Activated CD4-positive, CD25-positive, alpha-beta regulatory T cell (primary cell): ENCODE measurements around the gene ECI1.
"Not testable (repeated sequence)": the region's sequence is repeated elsewhere in the genome, so short reads cannot be mapped to it uniquely, and the experiment has no call there.

Source experiments
- DNase-seq, 4 experiments: peaks; one replicate each; lab custom pipeline; 2025; lab: John Stamatoyannopoulos, UW

Gene ECI1

DNA sequence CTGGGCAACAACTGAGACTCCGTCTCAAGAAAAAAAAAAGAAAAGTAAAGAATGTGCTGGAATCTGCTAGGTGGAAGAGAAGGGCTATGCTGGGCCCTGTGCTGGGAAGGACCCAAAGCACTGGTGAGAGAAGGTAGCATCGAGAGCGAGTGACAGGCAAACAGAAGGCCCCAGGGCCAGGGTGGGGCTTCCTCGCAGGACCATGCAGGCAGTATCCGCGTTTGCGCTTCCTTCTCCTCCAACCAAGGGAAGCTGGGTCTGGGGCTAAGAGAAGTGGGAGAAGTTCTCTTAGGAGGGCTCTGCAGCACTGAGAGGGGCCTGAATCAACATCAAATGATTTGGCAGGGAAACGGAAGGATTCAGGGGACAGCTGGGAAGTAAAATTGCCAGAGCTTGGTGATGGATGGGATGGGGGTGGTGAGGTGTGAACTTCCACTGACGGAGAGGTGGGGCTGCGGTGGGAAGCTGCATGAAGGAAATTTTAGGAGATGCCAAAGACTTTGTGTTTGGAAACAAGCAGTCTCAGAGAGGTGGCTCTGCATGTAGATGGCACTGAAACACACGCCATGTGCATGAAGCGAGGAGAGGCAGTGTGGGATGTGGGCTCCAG is 5.2 kb upstream of the ECI1 start:
- DNase-seq: no peak

DNA sequence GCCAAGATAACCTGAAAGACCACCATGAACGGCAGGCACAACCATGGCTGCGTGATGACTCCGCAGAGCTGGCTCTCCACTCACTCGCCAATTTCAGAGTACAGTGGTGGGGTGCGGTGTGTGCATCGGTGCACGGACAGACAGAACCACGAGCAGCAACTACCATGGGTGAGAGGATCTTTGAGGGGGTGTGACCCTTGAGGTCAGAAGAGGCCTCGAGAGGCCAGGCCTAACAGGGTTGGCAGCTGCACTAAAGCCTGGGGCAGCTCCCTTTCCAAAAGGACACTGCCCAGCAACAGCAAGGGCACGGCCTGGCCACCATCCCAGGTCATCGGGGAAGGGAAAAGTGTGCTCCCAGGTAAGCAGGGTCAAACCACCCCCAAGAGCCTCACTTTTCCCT is 1.9 kb upstream of the ECI1 start:
- DNase-seq: no peak

DNA sequence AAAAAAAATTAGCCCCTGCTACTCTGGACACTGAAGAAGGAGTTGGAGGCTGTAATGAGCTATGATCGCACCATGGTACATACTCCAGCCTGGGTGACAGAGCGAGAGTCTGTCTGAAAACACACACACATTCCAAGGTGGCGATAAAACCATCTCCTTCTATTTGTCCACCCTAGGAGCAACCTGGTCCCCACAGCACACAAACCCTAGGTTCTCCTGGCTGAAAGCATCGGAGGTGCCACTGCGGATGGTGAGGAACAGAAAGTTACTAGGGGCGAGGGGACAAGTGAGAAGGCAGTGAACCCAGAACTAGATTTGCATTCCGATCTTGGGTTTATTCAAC is 1.4 kb upstream of the ECI1 start:
- no peak for DNase-seq

DNA sequence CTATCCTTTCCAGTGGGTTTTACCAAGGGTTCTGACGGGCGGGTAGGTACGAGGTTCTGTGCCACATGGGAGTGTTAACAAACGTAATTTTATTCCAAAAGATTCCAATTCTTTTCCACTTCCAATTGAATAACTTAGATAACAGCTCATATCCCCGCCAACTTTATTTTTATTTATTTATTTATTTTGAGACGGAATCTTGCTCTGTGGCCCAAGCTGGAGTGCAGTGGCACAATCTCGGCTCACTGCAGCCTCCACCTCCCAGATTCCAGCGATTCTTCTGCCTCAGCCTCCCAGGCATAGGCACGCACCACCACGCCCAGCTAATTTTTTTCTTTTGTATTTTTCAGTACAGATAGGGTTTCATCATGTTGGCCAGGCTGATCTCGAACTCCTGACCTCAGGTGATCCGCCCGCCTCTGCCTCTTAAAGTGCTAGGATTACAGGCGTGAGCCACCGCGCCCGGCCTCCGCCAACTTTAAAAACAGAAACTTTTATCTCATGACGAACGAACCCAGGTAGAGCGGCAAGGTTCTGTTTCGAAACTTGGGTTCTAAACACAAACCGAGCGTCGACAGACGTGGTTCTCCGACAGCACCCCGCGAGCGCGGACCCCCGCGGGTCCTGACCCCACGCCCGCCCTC is 613 bp downstream of the ECI1 start:
- no peak for DNase-seq

DNA sequence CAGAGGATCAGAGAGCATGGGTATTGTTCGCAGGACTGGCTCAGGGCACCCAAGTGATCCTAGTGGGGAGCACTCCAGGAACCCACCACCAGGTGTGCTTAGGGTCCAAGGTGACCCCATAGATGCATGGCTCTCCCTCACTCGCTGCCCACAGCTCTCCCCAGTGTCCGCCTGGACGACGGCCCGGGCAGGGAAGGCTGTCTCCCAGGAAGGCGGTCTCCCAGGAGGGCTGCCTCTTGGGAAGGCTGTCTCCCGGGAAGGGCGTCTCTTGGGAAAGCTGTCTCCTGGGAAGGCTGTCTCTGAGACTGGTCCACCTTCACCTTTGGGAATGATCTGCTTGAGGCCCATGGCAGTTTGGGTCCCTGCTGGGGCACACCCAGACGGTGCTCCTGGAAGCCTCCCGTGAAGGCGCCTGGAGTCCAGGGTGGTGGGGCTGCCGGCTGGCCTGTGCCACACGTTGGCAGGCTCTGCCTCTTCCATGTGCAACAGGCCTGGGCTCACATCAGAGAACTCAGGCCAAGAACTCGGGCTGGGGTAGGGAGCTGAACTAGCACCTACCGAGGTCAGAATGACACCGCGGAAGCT is 5.0 kb downstream of the ECI1 start:
- no peak for DNase-seq

DNA sequence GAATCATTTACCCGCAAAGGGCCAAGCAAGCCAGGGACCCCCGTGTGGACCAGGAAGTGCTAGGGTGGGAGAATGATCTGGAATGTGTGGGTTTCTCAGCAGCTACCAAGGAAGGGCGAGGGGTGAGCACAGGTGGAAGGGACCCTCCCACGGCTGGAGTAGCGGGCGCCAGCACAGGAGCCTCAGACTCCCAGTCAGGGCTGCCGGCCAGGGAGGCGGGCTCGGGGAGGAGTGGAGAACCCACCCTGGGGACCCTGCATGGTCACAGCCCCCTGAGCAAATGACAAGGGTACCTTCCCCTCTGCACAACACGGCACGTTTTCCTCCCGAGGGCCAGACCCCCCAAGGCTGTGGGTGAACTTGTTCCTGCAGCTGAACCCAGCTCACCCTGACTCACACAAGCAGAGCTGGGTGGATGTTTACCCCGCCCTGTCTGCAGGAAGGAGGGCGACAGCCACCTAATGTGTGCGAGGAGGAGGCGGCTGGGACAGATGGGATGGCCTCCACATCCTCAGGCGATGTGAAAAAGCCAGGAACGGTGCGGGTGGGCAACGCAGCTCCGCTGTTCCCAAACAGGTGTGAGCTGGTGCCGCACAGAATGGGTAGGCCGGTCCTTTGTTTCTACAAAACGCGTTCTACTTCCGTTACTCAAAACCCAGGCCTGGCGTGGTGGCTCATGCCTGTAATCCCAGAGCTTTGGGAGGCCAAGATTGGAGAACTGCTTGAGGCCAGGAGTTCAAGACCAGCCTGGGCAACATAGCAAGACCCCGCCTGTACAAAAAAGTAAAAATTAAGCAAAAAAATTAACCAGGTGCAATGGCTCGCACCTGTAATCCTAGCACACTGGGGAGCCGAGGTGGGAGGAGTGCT is 6.2 kb downstream of the ECI1 start:
- DNase-seq: no peak

DNA sequence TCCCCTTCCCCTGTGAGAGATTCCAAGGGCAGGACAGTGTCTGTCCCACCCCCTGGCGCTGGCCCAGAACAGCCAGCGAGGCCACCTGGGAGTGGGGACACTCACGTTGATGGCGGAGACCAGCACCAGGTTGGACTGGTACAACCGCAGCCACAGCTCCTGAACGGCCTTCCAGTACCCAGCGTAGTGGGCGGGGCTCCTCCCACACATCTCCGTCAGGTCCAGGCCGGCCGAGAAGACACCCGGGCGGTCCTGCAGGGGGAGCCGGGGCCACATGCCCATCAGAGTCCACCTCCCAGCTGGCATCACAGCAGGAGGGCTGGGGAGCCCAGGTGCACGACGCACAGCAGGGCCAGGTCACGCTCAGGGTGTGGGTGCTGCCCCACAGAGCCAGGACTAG is 7.1 kb downstream of the ECI1 start:
- DNase-seq: no peak

DNA sequence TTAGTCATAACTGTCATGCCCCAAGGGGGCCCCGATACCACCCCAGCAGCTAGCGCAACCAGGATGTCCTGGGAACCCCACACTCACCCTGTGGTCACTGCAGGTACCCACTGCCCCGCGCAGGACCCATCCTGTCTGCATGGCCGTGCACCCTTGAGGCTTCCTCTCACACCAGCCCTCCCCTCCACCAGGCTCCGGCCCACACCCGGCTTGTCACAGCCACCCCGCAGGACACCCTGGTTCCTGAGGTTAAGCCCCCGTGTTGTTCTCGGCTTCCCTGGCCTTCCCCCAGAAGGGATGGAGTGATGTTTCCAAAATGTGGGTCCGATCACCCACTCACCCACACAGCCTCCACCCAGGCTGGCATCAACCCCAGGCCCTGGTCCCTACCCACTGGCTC is 7.6 kb downstream of the ECI1 start:
- DNase-seq: no peak

DNA sequence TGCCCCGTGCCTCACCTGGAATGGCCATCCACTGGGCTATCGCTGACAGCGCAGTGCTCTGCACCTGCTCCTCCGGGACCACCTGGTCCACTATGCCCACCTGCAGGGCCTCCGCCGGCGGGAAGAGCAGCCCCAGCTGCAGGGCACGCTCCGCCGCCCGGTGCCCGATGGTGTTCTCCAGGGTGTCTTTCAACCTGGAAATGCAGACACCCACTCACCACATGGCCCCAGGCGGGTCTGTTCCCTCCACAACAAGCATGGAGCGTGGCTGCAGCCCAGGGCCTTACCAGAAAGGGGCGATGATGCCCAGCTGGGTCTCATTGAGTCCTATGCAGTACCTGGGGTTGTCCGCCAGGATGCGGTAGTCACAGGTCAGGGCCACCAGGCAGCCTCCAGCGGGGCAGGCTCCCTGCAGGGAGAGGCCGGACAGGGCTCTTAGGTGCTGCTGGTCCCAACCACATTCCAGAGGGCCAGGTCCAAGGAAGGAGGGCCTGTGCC is 8.3 kb downstream of the ECI1 start:
- no peak for DNase-seq

DNA sequence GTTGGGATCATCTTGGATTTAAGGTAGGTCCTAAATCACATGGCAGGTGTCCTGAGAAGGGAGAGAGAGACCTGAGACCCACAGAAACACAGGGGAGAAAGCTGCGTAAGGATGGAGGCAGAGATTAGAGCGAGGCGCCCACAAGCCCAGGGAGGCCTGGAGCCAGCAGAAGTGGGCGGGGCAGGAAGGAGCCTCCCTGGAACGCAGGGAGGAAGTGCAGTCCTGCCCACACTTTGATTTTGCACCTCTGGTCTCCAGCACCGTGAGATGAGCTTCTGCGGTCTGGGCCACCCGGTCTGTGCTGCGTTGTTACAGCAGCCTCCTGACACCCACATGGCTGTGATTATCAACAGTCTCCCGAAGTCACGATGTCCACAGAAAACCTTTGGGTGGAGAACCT is 8.8 kb downstream of the ECI1 start:
- DNase-seq: no peak

DNA sequence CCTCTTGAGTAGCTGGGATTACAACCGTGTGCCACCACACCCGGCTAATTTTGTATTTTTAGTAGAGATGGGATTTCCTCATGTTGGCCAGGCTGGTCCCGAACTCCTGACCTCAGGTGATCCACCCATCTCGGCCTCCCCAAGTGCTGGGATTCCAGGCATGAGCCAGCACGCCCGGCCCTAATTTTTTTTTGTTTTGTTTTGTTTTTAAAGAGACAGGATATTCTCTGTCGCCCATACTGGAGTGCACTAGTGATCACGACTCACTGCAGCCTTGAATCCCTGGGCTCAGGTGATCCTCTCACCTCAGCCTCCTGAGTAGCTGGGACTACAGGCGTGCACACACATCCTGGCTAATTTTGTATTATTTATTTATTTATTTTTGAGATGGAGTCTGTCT is 11.1 kb downstream of the ECI1 start:
- not testable (repeated sequence) for DNase-seq

DNA sequence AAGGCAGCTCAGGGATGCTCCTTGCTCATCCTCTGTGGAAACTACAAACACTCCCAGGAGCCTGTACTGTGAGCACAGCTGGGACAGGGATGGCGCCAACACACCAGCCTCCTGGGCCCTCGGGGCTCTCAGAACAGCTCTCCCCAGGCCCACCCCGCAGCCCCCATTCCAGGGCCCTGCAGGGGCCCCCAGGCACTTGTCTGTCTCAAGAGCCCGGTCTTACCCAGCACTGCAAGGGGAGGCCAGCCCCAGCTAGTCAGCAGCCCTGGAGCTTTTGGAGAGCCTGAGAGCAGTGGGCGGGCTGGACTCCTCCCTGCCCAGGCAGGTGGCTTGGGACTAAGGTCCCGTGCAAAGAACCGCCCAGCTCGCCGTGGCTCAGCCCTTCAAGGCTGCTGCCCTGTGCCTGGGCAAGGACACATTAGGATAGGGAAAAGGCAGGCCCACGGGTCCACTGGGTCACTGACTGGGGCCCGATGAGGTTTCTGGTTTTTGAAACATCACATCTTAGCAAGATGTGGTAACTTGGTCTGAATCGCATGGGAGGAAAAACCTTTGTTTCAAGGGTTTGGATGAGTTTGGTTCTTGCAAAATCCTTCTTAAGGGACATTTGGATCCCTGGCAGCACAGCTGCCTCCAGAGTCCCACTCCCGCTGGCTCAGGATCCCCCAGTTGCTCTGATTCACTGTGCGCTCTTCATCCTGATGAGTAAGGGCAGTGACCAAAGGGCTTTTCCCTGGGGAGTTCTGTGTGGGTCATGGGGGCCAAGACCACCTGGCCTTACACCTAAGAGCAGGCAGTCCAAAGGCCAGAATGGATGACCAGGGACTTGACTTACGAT is 12.3 kb downstream of the ECI1 start:
- no peak for DNase-seq

DNA sequence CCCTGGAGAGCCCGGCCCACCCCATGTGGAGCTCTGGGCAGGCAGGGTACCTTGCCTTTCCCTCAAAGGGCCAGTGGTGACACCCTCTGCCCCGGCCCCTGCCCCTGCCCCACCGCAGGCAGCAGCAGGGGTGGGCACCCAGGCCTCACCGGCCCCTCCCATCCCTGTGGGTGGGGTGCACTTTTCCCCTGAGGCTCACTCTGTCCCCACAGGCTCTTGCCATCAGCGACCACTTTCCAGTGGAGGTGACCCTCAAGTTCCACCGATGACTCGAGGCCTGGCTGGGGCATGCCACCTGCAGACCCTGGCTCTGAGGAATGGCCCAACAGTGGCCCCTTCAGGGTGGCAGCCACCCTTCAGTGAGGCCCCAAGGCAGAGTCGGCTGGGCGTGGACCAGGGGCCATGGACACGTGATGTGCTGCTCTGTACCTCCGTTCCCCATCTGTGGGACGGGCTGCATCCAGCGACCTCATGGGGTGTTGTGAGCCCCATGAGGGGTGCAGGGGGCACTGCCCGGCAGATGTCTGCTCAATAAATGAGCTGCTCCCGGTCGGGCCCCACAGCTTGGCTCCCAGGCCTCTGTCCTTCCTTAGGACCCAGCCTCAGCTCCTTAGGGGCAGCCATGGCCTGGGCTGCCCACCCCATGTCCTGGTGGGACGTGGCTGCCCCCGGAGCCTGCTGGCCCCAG is 13.1 kb downstream of the ECI1 start:
- no peak for DNase-seq

DNA sequence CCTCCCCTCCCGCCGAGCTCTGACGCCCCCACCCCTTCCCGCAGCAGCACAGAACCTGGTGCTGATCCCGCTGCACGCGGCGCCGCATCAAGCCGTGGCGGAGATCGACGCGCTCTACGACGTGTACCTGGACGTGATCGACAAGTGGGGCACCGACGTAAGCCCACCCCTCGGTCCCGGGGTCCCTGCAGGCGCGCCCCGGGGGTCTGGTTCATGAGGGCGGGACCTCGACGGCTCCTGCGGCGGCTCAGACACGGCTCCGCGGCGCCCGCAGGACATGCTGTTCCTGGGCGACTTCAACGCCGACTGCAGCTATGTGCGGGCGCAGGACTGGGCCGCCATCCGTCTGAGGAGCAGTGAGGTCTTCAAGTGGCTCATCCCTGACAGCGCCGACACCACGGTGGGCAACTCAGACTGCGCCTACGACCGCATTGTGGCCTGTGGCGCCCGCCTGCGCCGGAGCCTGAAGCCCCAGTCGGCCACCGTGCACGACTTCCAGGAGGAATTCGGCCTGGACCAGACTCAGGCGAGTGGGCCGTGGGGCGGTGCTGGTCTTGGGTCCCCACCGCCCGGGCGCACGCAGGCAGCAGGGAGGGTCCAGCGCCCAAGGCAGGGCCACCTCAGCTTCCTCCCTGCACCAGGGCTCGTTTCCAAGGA is 13.8 kb downstream of the ECI1 start:
- DNase-seq: no peak

DNA sequence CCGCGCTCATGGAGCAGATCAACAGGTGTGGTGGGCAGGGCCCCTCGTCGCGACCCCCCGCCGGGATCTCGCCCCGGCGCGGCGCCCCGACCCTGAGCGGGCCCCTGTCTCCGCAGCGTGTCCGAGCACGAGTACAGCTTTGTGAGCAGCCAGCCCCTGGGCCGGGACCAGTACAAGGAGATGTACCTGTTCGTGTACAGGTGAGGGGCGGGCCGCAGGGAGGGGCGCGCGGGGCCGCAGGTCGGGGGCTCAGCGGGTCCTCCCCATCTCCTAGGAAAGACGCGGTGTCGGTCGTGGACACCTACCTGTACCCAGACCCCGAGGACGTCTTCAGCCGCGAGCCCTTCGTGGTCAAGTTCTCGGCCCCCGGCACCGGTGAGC is 14.3 kb downstream of the ECI1 start:
- no peak for DNase-seq

DNA sequence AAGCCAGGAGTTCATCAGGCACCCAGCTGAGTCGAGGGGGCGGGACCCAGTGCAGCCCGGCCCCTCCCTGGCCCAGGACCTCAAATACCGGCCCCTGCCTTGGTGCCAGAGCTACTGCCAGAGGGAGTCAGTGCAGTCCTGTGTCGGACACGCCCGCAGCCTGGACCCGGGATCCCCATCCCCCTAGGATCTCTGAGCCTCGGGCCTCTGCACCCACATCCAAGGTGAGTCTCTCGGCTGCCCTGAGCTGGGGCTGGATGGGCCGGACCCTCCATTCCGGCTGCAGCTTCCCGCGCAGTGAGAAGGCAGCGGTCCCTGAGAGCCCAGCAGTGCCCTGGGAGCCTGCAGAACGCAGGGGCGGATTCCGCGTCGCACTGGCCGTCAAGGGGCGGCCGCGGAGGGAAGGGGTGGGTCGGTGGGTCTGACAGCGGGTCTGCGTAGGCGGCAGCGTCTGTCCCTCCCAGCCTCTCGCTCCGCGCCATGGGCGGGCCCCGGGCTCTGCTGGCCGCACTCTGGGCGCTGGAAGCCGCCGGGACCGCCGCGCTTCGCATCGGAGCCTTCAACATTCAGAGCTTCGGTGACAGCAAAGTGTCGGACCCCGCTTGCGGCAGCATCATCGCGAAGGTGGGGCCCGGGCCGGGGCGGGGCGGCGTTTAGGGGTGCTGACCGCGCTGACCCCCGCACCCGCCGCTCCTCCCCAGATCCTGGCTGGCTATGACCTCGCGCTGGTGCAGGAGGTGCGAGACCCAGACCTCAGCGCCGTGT is 14.9 kb downstream of the ECI1 start, which contains the start of gene DNASE1L2:
TSS of gene DNASE1L2 (plus strand) at position 108 of the 765 bp plus-strand sequence. CDS start at position 481, 373 bp downstream.
- DNase-seq: no peak

DNA sequence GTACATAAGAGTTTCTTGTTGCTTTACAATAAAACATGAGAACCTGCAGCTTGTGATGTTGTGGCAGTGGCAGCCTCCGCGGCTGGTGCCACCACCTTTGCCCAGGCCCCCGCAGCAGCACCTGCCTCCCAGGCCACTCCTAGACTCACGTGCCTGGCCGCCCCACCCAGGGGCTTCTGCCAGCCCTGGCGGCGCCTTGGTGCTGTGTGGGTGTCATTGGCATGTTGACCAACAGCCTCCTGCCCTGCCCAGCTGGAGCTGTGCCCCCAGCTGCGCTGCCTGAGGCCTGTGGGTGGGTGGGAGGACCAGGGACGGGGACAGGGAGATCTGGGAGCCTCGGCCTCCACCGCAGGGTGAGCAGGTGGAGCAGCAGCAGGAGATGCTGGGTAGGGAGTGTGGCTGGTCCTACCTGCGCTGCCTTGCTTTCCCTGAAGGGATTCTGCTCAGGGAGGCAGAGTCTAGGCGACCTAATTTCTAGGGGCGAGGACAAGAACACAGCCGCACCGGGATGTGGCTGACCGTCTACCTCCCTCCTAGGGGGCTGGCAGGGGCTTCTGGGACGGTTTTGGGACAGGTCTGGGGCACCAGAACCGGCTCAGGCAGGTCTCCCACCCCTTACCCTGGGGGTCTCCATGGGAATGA is 15.6 kb downstream of the ECI1 start:
- no peak for DNase-seq

DNA sequence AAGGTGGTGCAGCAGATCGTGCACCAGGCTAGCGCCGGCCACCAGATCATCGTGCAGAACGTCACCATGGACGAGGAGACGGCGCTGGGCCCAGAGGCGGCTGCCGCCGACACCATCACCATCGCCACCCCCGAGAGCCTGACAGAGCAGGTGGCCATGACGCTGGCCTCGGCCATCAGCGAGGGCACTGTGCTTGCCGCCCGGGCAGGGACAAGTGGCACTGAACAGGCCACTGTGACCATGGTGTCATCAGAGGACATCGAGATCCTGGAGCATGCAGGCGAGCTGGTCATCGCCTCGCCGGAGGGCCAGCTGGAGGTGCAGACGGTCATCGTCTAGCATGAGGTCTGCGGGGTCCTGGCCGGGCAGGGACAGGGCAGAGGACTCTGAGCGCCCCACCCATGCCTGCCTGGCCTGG is 16.1 kb downstream of the ECI1 start:
- no peak for DNase-seq

DNA sequence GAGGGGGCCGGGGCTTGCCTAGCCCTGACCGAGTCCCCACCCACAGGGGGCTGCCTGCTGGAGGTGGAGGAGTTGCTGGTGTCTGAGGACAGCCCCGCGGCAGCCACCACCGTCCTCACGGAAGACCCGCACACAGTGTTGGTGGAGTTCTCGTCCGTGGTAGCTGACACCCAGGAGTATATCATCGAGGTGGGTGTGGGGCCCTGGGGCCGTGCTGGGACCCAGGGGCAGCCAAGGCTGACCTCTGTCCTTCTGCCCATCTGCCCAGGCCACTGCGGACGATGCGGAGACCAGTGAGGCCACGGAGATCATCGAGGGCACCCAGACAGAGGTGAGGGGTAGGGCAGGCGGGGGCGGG is 16.6 kb downstream of the ECI1 start:
- no peak for DNase-seq
